22Rv1 (cell line): ENCODE data around the gene CFAP161.

Source experiments
- CTCF ChIP-seq: fragments of 450-650 bp; IDR thresholded peaks from 2 replicates; pipeline ENCODE4 v1.5.1; 2017; ENCODE audit warnings: mild to moderate bottlenecking
- ZFX ChIP-seq: fragments of 450-650 bp; IDR thresholded peaks from 2 replicates; pipeline ENCODE4 v1.6.1; 2017; ENCODE audit warnings: antibody characterized with exemption, borderline replicate concordance

- TF ChIP-seq CTCF, result no peak
- no peak for TF ChIP-seq ZFX
Measured at GRCh38 chr15:81087066-81087465, 47.0 kb upstream of the CFAP161 start.
